ENCODE data around the gene SH3GLB1.

- no peak for TF ChIP-seq GABPA (IDR thresholded peaks at IDR 0.05; ENCODE audit: low read depth)
- TF ChIP-seq, protein P1, sequence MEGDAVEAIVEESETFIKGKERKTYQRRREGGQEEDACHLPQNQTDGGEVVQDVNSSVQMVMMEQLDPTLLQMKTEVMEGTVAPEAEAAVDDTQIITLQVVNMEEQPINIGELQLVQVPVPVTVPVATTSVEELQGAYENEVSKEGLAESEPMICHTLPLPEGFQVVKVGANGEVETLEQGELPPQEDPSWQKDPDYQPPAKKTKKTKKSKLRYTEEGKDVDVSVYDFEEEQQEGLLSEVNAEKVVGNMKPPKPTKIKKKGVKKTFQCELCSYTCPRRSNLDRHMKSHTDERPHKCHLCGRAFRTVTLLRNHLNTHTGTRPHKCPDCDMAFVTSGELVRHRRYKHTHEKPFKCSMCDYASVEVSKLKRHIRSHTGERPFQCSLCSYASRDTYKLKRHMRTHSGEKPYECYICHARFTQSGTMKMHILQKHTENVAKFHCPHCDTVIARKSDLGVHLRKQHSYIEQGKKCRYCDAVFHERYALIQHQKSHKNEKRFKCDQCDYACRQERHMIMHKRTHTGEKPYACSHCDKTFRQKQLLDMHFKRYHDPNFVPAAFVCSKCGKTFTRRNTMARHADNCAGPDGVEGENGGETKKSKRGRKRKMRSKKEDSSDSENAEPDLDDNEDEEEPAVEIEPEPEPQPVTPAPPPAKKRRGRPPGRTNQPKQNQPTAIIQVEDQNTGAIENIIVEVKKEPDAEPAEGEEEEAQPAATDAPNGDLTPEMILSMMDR (IDR thresholded peaks at IDR 0.05; ENCODE audit: insufficient read depth, low read length) = no peak
These were observed 27.0 kb downstream of the SH3GLB1 start for GRCh38 chr1:86731416-86731815.

All from HL-60 (cell line).